ENCODE results near the gene VEZT. TPM values are rescaled to one million over a fixed set of nuclear protein-coding genes. Genes with fewer than 3 reads are reported as not detected.

The VEZT gene
- total and polyA plus RNA-seq, 9 of the 15 experiments (the other 6 are each of a cell fraction or from before 2014, with no cell fraction given), result 16.1 to 61.5 (median 32.6) TPM

- TF ChIP-seq MED1 (CRISPR knock-in tag; IDR thresholded peaks at IDR 0.05; ENCODE audit: borderline replicate concordance) (no peak), AFF1 (IDR thresholded peaks at IDR 0.05; ENCODE audit: low read depth in 1 of 2, partially characterized antibody in 2 of 2) (no peak), CAMTA2 (CRISPR knock-in tag; conservative IDR thresholded peaks at IDR 0.05) (no peak), KLF10 (CRISPR knock-in tag; IDR thresholded peaks at IDR 0.05) (no peak), DMBX1 (CRISPR knock-in tag; IDR thresholded peaks at IDR 0.05; ENCODE audit: borderline replicate concordance) (no peak), ZNF280B (CRISPR knock-in tag; IDR thresholded peaks at IDR 0.05) (no peak), SRSF1 (IDR thresholded peaks at IDR 0.05; ENCODE audit: low read depth, low read length) (no peak), SMC3 (conservative IDR thresholded peaks at IDR 0.05; ENCODE audit: insufficient read depth, low read depth, low read length) (no peak), RBM17 (IDR thresholded peaks at IDR 0.05; ENCODE audit: borderline replicate concordance, low read depth, low read length) (no peak), ZNF398 (CRISPR knock-in tag; IDR thresholded peaks at IDR 0.05) (no peak), COPS2 (conservative IDR thresholded peaks at IDR 0.05) (no peak), MCM2 (IDR thresholded peaks at IDR 0.05; ENCODE audit: low read depth) (no peak), FOXM1 (IDR thresholded peaks at IDR 0.05; ENCODE audit: low read depth) (peak; percentile 89), FOXM1 (CRISPR knock-in tag; IDR thresholded peaks at IDR 0.05; ENCODE audit: low read depth) (peak; percentile 77; the same call in 1 of the 2 replicates)
These were observed 34.7 kb upstream of the VEZT start (continued) for GRCh38 chr12:95182868-95183415.

All from K562 (cell line).